HG03432 (cell line): ENCODE results near the gene ZBTB8OS.
A peak's percentile ranks its signal among the peaks of the same experiment; 100 is the strongest.
"Not testable (repeated sequence)": the region's sequence is repeated elsewhere in the genome, so short reads cannot be mapped to it uniquely, and the experiment has no call there.

ENCODE experiments used
- ATAC-seq: cut with Tn5 transposase; IDR thresholded peaks from one replicate; pipeline ENCODE4 v1.9.1; 2021; ENCODE audit warnings: mild to moderate bottlenecking, moderate library complexity; ENCODE audit not compliant: unreplicated experiment

Gene ZBTB8OS

GRCh38 chr1:32650248-32650751 lies at the start of gene ZBTB8OS:
Gene ZBTB8OS, minus strand, starts transcription at chr1:32650550. Its CDS starts 21 bp downstream, at chr1:32650529.
- ATAC-seq: peak; percentile 63

GRCh38 chr1:32696996-32697395 lies 46.6 kb upstream of the ZBTB8OS start:
- ATAC-seq: not testable (repeated sequence)

GRCh38 chr1:32696041-32696440 lies 45.7 kb upstream of the ZBTB8OS start:
- no peak for ATAC-seq

GRCh38 chr1:32695098-32695904 lies 45.0 kb upstream of the ZBTB8OS start:
- no peak for ATAC-seq

- no peak for ATAC-seq
Observed at GRCh38 chr1:32693455-32694174, 43.3 kb upstream of the ZBTB8OS start.

- ATAC-seq: no peak
Observed at GRCh38 chr1:32686387-32686786, 36.0 kb upstream of the ZBTB8OS start.

GRCh38 chr1:32685498-32685897 lies 35.1 kb upstream of the ZBTB8OS start:
- no peak for ATAC-seq

GRCh38 chr1:32684167-32684811 lies 33.9 kb upstream of the ZBTB8OS start:
- ATAC-seq: no peak

- no peak for ATAC-seq
Observed at GRCh38 chr1:32683397-32683796, 33.0 kb upstream of the ZBTB8OS start.

GRCh38 chr1:32681999-32682398 lies 31.6 kb upstream of the ZBTB8OS start:
- ATAC-seq: no peak

- ATAC-seq: no peak
Observed at GRCh38 chr1:32681509-32681908, 31.2 kb upstream of the ZBTB8OS start.

GRCh38 chr1:32680642-32681041 lies 30.3 kb upstream of the ZBTB8OS start:
- no peak for ATAC-seq

GRCh38 chr1:32679993-32680392 lies 29.6 kb upstream of the ZBTB8OS start:
- ATAC-seq: not testable (repeated sequence)

GRCh38 chr1:32676945-32677344 lies 26.6 kb upstream of the ZBTB8OS start:
- ATAC-seq: no peak

- ATAC-seq: not testable (repeated sequence)
Observed at GRCh38 chr1:32668716-32669115, 18.4 kb upstream of the ZBTB8OS start.

GRCh38 chr1:32666901-32667566 lies 16.7 kb upstream of the ZBTB8OS start:
- no peak for ATAC-seq

GRCh38 chr1:32665915-32666314 lies 15.6 kb upstream of the ZBTB8OS start:
- no peak for ATAC-seq

GRCh38 chr1:32659581-32659980 lies 9.2 kb upstream of the ZBTB8OS start:
- ATAC-seq: no peak

GRCh38 chr1:32652244-32652962 lies 2.1 kb upstream of the ZBTB8OS start:
- ATAC-seq: no peak

GRCh38 chr1:32651461-32652073 lies 1.2 kb upstream of the ZBTB8OS start:
- no peak for ATAC-seq
